HG03469 (cell line): ENCODE results near the gene LSAMP.

ENCODE experiments used
- ATAC-seq: cut with Tn5 transposase; IDR thresholded peaks from one replicate; pipeline ENCODE4 v1.9.1; 2021; ENCODE audit warnings: mild to moderate bottlenecking, moderate library complexity, moderate number of reproducible peaks; ENCODE audit not compliant: unreplicated experiment

LSAMP gene

DNA sequence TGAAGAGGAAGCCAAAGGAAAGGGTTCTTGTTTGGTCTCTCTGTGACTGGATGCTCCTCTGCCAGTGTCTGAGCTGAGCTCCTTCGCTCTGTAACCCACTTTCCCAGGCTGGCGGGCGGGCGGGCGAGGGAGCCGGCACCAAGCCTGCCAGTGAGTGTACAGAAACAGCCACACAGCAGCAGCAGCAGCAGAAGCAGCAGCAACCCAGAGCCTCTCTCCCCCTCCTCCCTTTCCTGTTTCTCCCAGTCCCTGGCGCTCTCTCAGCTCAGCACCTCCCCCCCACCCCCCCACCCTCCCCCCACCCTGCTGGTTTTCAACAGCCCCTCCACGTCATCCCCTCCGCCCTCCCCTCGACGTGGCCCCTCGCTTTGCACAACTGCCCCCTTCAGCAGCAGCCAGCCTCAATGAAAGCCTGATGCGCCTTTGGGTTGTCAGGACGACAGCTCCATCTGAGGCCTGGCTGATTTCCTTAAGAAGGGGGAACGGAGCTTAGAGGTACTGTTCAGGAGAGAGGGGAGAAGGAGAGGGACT is at the start of gene LSAMP:
LSAMP (minus strand) TSS at position 177 of the 531 bp plus-strand sequence.
- ATAC-seq: no peak

DNA sequence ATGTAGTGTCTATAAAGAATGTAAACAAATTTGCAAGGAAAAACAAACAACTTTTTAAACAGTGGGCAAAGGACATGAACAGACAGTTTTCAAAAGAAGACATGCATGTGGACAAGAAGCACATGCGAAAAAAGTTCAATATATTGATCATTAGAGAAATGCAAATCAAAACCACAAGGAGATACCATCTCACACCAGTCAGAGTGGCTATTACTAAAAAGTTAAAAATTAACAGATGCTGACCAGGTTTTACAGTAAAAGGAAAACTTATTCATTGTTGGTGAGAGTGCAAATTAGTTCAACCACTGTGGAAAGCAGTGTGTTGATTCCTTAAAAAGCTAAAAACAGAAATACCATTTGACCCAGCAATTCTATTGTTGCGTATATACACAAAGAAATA is 47.1 kb upstream of the LSAMP start:
- ATAC-seq: no peak

GRCh38 chr3:116483135-116483534 is 37.8 kb upstream of the LSAMP start:
- ATAC-seq: no peak

DNA sequence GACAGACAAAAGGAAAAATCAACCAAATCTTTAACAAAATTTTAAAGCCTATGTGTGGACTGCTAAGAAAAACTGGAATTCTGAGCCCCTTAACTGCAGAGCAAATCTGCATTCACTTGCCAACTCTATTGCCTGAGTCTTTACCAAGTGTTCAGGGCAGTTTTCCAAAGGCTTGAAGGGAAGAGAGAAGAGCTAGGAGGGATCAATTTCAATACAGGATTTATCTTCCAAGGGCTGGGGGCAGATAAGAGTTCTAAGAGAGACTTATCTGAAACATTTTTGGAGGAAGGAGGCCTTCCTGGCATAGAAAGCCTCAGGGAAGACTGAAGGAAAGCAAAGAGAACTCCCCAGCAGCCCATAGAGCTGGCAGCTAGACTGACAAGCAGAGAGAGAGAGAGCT is 31.4 kb upstream of the LSAMP start:
- no peak for ATAC-seq

DNA sequence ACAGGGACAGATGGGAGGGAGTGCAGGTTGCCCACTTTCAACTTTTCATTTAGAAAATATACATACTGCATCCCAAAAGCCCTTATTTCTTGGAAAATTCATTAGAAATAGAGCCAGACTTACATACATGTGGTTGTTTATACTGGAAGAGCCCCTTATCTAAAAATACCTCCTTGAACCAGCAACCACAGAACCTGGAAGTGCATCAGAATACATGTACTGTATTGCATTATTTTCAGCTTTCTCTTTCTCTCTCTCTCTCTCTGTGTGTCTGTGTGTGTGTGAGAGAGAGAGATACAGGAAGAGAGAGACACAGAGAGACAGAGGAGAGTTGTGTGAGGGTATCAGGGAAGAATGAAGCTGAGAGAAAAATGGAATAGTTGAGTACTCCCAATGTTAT is 29.5 kb upstream of the LSAMP start:
- no peak for ATAC-seq

DNA sequence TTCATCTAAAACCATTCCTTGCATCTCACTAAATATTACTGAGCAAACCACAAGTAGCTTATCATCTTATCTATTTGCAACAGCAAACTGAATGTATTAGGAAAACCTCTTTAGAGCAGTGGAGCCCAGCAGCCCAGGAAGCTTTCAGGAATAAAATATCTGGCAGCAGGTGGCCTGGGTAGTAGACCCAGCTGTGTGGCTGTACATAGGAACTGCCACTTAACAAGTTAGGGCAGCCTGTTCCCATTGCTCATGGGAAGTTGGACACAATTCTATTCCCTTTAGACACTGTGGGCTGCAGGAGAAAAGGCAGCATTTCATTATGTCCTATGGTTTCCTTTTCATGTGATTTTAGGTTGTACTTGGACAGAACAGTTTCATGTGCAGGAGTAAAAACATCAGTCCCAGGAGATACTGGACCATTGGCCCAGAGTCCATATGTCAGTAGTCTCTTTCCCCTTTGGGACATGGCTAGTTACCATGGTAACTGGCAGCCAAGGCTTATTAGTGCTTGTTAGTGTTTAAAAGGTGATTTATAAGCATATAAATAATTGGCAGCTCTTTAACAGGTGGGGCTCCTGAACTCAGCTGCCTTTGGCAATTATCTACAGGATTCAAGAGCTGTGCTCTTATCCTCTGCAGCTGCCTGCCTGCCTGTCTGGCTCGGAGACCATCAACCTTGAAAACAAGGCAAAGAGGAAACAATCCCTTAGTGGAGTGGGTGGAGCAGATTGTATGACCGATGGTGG is 28.9 kb upstream of the LSAMP start:
- ATAC-seq: no peak

- no peak for ATAC-seq
These were observed 28.3 kb upstream of the LSAMP start for GRCh38 chr3:116473602-116474001.

DNA sequence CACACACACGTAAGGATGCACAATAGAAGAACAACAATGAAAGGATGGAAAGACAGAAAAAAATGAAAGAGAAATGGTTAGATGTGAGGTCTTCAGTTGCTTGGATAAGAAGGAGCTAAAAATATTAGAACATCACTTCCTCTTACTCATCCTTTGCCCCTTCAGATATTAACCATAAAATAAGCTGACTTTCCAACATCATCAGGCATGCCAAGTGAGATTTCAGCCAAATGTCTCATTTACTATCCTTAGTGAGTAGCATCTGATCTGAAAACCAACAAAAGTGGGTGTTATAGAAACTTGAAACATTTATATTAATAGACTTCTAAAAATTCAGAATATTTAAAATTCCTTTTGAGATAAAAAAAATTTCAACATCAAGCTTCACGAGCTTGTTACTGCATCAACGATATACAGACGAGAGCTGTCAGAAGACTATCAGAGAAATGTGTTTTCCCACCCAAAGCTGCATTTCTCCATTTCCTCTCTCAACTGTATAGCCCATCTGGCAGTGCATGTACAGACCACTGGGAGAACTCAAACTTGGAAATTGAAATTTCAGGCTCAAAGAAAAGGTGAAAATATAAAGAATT is 25.4 kb upstream of the LSAMP start:
- no peak for ATAC-seq

DNA sequence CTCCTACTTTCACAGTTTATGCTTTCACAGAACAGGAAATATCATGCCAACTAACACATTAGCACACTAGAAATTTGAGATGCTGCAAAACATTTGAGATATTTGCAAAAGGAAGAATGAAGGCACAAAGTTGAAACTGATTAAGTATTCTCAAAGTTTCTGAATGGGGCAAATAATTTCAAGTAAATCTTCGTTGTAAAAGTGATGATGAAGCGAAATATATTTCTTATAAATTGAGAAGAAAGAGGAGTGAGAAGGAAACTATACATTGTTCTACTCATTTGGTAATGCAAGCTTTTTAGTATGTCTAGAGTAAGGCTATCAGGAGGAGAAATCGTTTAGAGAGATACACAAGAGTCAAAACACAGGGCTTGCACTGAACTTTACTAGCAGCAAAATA is 24.3 kb upstream of the LSAMP start:
- ATAC-seq: no peak

- no peak for ATAC-seq
These were observed 19.1 kb upstream of the LSAMP start for GRCh38 chr3:116464276-116464798.

DNA sequence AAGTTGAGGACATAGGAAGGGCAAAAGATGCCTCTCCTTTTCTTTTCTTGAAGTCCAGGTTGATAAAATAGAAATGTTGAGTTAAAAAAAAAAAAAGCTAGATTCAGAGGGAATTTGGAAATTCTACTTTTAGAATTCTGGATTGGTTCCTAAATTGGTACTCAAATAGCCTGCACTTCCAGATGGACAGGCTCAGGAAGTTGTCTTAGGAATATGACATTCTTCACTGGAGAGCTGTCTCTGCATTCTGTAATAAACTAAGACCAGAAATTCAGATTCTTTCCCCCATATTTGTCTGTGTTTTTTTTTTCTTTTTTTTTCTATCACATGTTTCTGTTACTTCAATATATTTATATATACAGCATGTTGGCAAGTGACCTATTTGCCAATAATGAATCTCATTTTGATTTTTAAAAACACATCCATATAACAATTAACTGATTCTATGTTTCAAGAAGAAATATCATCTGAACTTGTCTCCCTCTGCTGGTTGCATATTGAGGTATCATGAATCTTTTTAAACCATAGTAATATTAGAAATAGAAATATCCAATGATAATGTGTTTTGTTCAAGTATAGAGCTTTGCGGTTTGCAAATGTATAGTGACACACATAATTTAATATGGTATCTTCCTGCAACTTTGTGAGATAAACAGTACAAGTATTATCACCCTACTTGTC is 8.5 kb upstream of the LSAMP start:
- ATAC-seq: no peak

GRCh38 chr3:116449546-116450350 is 4.5 kb upstream of the LSAMP start:
- ATAC-seq: no peak

DNA sequence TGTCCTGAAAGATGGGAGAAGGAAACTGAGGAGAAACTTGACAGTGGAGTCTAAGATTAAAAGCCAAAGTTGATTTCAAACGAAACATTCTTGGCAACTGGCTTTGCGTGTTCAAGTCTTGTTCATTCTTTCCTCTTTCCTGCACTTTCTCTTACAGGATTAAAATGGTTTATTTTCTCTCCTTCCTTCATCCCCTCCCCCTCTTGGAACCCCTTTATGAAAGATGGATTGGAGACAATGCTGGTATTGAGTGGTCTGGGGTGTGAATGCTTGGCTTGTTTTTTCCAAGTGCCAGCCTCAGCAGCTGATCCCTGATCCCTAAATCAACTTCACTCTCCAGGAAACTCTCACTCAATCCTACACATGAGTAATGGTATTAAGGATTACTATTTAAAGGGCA is 703 bp upstream of the LSAMP start:
- ATAC-seq: no peak

DNA sequence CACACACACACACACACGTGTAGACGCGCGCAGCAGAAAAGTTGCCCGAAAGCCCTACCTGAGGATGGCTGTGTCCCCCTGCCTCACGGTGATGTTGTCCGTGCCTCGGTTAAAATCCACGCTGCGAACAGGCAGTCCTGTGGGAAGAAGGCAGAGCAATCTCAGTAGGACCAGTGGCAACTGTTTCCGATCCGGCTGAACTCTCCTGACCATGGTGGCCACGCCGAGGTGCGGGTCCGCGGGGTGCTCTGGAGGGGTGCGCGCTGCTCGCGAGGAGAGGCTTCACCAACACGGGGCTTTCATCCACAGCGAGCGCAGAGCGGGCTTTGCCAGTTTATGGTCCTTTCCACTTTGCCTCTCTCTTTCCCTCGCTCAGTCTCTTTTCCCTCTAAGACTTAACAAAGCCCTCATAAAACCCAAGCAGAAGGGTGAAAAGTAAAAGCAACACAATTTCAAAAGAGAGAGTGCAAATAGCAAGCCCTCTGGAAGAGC is 422 bp downstream of the LSAMP start:
- no peak for ATAC-seq

DNA sequence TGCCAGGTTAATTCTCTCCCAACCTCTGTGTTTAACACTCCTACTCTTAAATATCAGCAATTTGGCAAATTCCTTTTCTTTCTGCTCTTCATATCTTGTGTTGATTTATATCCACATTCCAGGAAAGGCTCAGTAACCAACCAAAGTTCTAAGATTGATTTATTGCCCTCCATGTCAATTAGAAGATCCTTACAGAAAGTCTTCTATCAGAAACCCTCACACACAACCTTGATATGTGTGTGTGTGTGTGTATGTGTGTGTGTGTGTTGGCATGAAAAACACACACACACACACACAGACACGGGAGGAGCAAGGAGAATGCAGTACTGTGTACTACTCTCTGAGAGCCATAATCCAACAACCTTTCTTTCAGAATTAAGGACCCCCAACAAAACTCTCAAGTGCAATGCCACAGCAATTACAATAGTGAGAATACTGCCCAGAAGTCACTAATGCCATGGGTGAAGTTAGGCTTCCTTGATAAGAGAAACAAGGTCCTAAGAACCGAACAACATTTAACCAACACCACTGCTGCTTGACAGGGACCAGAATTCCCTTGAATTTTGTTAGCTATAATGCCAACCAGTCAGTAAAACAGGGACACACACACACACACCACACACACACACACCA is 1.1 kb downstream of the LSAMP start:
- ATAC-seq: no peak

DNA sequence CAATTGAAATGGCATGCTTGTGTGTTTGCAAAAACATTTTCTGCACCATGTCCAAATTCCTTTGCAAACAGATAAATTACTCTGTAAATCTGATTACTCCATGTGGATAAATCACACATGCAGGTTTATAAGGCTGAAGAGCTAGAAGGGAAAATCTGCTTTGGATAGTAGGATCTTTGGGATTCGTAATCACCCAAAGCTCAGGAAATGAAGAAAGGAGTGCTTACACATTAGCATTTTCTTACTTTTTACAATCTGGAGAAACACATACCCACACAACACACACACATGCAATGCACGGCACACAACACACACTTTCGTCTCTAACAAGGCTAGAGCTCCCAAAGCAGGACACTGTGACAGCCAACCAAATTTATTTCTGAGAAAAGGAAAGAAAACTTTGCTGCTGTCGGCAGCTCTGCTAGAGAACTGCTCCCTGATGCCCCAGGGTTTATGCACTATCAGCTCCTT is 2.1 kb downstream of the LSAMP start:
- ATAC-seq: no peak

GRCh38 chr3:116442331-116443021 is 2.8 kb downstream of the LSAMP start:
- ATAC-seq: no peak

- no peak for ATAC-seq
These were observed 3.6 kb downstream of the LSAMP start for GRCh38 chr3:116441652-116442051.

DNA sequence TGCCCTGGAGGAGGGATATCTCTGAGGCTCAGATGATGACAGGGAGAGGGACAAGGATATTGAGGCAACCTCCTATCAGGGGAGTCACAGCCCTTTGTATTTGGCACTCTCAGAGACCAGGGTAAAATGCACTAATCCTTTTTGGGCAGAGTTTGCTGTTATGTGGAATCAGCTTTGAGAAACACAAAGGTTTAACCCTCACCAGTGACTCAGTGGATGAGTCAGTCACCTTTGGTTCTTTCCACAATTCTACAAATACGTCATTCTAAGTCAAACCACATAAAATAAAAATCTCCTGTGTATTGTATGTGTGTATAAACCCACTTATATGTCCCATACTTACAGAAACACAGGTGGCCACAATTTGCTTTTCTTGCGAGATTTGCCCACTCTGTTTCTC is 5.1 kb downstream of the LSAMP start:
- no peak for ATAC-seq

- no peak for ATAC-seq
These were observed 11.7 kb downstream of the LSAMP start for GRCh38 chr3:116433552-116433951.
